Keratinocyte (primary cell): ENCODE data around the gene SOX15.

Experiments used
- EZH2 ChIP-seq: IDR thresholded peaks from one replicate; pipeline ENCODE4 v1.6.1; 2012; ENCODE audit warnings: inconsistent platforms, mild to moderate bottlenecking, low read length, moderate library complexity
- TF ChIP-seq, protein P1 (sequence below), 3 experiments: IDR thresholded peaks in 1 of 3; conservative IDR thresholded peaks in 1 of 3; optimal IDR thresholded peaks in 1 of 3; 2 replicates in 2 of 3; 3 replicates in 1 of 3; pipeline versions ENCODE3 to v1.5.1; 2011; ENCODE audit warnings: low read length in 3 of 3, mild to moderate bottlenecking in 3 of 3, moderate library complexity in 2 of 3, control low read depth in 1 of 3, inconsistent platforms in 1 of 3; ENCODE audit not compliant: insufficient read depth in 2 of 3; ENCODE audit errors: extremely low read depth in 1 of 3

DNA sequence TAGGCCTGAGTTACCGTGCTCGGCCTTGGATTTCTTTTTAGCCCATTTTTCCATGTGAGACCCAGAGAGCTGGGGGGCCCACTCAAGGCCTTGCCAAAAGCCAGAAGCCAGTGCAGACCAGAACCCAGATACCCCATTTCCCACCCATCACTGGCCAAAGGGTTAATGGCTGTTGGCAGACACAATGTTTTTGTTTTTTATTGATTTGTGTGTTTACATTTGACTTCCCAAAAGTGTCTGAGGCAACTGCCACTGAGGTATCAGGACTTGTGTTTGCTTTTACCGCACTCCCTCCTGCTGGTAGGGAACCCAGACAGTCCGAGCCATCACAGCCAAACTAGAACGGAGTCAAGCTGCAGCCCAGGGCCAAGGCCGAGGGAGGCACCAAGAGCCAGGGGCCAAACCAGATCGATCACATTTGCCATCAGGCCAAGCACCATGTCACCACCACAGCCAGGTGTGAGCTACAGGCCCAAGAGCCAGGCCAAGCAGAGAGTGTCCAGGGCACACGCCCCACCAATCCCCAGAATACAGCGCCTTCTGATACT, 48.7 kb downstream of the SOX15 start:
- TF ChIP-seq, protein P1, sequence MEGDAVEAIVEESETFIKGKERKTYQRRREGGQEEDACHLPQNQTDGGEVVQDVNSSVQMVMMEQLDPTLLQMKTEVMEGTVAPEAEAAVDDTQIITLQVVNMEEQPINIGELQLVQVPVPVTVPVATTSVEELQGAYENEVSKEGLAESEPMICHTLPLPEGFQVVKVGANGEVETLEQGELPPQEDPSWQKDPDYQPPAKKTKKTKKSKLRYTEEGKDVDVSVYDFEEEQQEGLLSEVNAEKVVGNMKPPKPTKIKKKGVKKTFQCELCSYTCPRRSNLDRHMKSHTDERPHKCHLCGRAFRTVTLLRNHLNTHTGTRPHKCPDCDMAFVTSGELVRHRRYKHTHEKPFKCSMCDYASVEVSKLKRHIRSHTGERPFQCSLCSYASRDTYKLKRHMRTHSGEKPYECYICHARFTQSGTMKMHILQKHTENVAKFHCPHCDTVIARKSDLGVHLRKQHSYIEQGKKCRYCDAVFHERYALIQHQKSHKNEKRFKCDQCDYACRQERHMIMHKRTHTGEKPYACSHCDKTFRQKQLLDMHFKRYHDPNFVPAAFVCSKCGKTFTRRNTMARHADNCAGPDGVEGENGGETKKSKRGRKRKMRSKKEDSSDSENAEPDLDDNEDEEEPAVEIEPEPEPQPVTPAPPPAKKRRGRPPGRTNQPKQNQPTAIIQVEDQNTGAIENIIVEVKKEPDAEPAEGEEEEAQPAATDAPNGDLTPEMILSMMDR (optimal IDR thresholded peaks at IDR 0.05 in 1 of 3, IDR thresholded peaks at IDR 0.05 in 1 of 3, conservative IDR thresholded peaks at IDR 0.05 in 1 of 3; ENCODE audit: extremely low read depth in 1 of 3, insufficient read depth in 2 of 3, low read length in 3 of 3) = no peak
- TF ChIP-seq EZH2 = no peak
